Measurements from ENCODE around the gene GADL1. TPM values are rescaled to one million over a fixed set of nuclear protein-coding genes. Genes with fewer than 3 reads are reported as not detected.

Gene GADL1
- total RNA-seq, 1 experiment from 2014 or later: 0.09 TPM

GRCh38 chr3:30679045-30679444 is 215.4 kb downstream of the GADL1 start:
- Histone ChIP-seq H3K14ac (ENCODE audit: insufficient read depth, low read length) (no peak overlapping the region), H2BK5ac (ENCODE audit: insufficient read length, low read length) (no peak overlapping the region), H3K27ac (ENCODE audit: insufficient read length, low read depth, low read length) (no peak overlapping the region), H4K8ac (replicated peaks; ENCODE audit: insufficient read length, low read depth, low read length) (no peak overlapping the region), H2BK20ac (ENCODE audit: low read depth, low read length, poor library complexity, severe bottlenecking) (no peak overlapping the region), H2BK120ac (ENCODE audit: low read depth, low read length, poor library complexity, severe bottlenecking) (no peak overlapping the region), H4K5ac (ENCODE audit: insufficient read length, low read depth, low read length) (no peak overlapping the region), H3K23ac (ENCODE audit: insufficient read length, low read depth, low read length) (no peak overlapping the region), H3K18ac (ENCODE audit: insufficient read length, low read depth, low read length) (no peak overlapping the region), H3K56ac (ENCODE audit: insufficient read length, low read depth, low read length) (no peak overlapping the region), H4K20me1 (ENCODE audit: control insufficient read depth, insufficient read depth, insufficient read length) (no peaks in the 10 kb centered on the region), H3K4me2 (ENCODE audit: insufficient read depth, insufficient read length, low read length) (no peak overlapping the region), H3K4me1 (ENCODE audit: insufficient read depth, low read length) (no peaks in the 10 kb centered on the region), H2BK15ac (ENCODE audit: low read depth, low read length) (no peak overlapping the region), H3T11ph (ENCODE audit: low read length) (no peak overlapping the region), H3K79me2 (ENCODE audit: insufficient read depth, low read length) (no peaks in the 10 kb centered on the region), H3K4ac (ENCODE audit: low read depth, low read length) (no peak overlapping the region), H3K9ac (ENCODE audit: extremely low read depth, insufficient read length, low read length) (no peak overlapping the region), H3K79me1 (ENCODE audit: insufficient read depth, low read depth, low read length, poor library complexity, severe bottlenecking) (no peaks in the 10 kb centered on the region), H2AK5ac (ENCODE audit: insufficient read length, low read length) (no peak overlapping the region), H3K9me3 (ENCODE audit: control insufficient read depth, low read depth, low read length) (no peaks in the 10 kb centered on the region), H4K91ac (ENCODE audit: insufficient read length, low read depth, low read length) (no peak overlapping the region), H2BK12ac (ENCODE audit: insufficient read length, low read depth, low read length) (no peak overlapping the region), H3K27me3 (ENCODE audit: insufficient read depth, low read length) (no peaks in the 10 kb centered on the region), H2AFZ (ENCODE audit: low read length) (no peak overlapping the region), H3K23me2 (ENCODE audit: insufficient read length, low read depth, low read length, poor library complexity, severe bottlenecking) (no peaks in the 10 kb centered on the region)
- no peaks in the 10 kb centered on the region for H3K27me3 Mint-ChIP-seq (ENCODE audit: low read depth)
- no peak for DNase-seq
- no peak for TF ChIP-seq CTCF (conservative IDR thresholded peaks at IDR 0.05)
- peaks cover 24 to 46% (median 31%) of the 10 kb centered on the region in 3 experiments; a peak in 6 of 7 replicates for H3K36me3 Mint-ChIP-seq (ENCODE audit: insufficient read depth in 1 of 3, low read depth in 3 of 3)
- peak overlapping the region in 1 of 3 experiments; percentile 46; a peak in 3 of 7 replicates for H3K27ac Mint-ChIP-seq
- H3K9me3 Mint-ChIP-seq: no peaks in the 10 kb centered on the region
- H3K4me1 Mint-ChIP-seq: peaks cover 23 to 28% of the 10 kb centered on the region in 2 experiments
- H3K4me3 Mint-ChIP-seq: no peak overlapping the region

All from H9 (cell line).